Putamen (tissue), 1 donor: ENCODE measurements around the gene SDC1.

Experiments used
- DNase-seq: peaks from one replicate; pipeline ENCODE4 v3.0.0-alpha.2; 2016; ENCODE audit warnings: low spot score

The SDC1 gene

DNA sequence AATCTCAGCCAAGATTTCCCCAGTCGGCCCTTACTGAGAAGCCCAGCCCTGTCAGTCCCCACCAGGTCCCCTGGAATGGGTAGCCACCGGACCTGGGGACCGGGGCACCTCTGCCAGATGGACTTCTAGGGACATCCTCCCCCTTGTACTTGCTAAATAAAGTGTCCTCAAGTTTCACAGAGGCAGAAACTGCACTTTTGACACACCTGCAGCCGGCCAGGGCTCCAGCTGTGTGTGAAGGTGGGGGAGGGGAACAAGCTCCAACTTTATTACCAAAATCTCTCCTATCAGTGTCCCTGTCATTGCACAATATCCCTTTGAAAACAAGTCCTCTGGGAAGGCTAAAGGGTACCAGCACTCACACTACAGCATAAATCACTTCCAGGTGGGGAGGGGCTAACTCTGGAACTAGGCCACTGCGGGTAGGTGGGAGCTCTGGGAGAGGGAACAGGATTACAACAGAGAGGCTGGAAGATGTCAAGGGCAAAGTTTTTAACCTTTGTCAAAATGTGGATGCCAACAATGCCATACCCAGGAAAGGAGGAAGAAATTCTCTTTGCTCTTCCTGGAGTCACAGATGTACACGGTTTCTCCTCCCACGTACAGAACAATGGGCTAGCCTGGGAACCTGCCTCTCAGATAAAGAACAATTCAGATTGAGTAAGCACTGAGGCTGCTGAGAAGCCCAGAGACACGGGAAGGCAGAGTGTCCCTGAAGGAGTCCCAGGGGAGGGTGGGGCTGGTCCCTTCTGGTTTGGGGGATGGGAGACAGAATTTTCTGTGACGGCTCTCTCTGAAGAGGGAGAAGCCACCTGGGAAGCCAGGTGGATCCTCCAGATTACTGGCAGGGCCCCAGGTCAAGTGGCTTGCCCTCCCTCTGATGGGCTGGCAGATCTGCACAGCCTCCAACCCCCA lies 11.0 kb downstream of the SDC1 start:
- DNase-seq = no peak

GRCh38 chr2:20212871-20213503 lies 11.9 kb downstream of the SDC1 start:
- DNase-seq = no peak

- DNase-seq = no peak
Observed at GRCh38 chr2:20212459-20212870, 12.5 kb downstream of the SDC1 start.

DNA sequence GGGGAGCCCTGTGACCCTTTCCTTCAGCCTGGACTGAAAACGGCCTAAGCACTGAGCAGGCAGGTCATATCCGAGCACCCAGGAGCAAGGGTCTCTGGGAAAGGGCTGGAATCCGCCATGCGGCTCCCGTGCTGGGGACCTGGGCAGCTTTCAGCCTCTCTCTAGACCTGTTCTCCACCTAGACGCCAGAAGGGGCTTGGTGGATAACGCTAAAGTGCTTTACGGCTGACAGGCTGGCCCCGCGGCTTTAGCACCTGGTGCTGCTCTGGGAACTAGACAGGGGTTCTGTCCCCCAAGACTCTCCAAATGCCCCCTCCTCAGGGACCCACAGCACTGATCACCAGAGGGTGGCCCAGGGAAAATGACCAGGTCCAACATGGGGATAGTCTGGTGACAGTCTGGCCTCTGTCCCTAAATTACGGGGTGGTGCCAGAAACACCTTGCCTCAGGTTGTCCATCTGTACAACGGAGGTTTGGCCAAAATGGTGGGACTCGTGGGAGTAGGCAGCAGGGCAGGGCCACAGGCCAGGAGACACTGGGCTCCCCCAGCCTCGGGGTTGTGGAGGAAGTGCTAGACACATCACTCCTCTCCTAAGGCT lies 13.0 kb downstream of the SDC1 start:
- DNase-seq = no peak

DNA sequence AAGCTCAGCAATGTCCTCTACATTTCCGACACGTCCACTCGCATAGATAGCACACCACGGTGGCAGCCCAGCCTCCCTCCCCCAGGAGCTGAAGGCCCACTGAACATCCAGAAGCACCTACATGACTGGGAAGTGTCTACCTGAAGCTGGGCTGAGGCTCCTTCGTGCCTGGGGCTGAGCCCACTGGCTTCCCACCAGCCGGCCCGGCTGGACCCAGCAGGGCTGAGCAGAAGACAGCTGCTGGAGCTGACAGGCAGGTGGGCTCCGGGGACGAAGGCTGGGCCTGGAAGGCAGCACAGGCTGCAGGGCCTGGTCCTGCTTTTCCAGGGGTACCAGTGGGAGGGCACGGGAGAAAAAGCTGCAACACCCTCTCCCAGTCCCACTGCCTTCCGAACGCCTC lies 13.5 kb downstream of the SDC1 start:
- no peak for DNase-seq

DNA sequence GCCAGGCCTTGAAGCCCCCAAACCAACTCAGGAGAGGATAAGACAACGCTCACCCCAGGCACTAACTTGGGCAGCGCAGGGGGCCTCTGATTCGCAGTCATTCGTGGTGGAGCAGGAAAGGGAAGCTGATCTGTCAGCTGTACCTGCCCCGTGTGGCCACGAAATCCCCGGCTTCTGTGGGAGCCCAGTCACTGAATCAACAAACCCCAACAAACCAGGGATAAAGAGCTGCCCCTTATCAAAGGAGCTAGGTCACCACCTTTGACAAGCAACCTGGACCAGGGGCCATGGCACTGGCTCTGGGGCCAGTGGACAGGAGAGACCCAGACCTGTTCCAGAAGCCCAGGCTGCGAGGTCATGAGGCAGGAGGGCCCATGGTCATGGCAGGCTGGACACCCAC lies 14.5 kb downstream of the SDC1 start:
- no peak for DNase-seq

DNA sequence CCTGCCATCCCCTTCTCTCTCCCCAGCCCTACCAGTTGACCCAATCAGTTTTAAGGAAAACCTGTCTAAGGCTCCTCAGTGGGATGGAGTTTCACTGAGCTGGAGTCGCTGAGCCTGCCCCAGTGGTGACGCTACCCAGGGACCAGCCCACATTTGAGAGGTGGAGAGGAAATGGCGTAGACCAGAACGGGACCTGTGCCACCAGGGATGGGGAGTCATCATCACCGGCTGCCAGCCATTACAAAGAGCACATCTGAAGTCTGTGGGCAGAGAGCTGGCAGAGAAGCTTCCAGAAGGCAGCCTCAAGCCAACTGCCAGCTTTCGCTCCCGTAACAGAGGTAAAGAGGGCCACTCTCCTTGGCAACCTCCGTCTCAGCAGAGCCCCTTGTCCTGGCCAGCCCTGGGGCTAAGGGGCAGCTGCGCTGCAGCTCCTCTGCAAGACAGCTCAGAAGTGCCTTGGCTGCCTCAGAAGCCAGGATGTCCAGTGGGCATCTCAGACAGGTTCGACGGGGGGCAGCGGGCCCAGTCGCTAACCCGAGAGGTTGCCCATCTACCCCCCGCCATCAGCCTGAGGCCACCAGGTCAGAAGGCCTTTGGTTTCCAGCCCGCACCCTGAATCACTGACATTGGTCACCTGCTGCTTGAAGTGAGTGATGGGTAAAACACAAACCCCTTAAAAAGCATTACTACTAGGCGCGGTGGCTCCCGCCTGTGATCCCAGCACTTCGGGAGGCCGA lies 15.4 kb downstream of the SDC1 start:
- DNase-seq = no peak

- no peak for DNase-seq
Observed at GRCh38 chr2:20208476-20208859, 16.5 kb downstream of the SDC1 start.

DNA sequence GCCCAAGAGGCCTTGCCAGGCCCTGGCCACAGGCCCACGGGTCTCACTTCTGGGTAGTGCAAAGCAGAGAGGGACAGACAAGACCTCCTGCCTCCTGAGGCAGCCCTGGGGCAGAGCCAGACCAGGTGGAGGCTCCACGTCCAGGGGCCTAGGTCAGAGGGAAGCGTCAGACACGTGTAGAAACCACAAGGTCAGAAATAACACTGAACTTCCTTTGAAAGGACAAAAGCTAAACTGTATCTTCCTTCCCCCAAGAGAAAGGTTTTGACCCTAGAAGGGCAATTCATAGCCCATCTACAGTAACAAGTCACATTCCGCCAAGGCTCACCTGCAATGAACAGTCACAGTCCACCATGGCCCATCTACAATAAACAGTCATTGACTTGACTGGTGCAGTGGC lies 17.9 kb downstream of the SDC1 start:
- DNase-seq = no peak

DNA sequence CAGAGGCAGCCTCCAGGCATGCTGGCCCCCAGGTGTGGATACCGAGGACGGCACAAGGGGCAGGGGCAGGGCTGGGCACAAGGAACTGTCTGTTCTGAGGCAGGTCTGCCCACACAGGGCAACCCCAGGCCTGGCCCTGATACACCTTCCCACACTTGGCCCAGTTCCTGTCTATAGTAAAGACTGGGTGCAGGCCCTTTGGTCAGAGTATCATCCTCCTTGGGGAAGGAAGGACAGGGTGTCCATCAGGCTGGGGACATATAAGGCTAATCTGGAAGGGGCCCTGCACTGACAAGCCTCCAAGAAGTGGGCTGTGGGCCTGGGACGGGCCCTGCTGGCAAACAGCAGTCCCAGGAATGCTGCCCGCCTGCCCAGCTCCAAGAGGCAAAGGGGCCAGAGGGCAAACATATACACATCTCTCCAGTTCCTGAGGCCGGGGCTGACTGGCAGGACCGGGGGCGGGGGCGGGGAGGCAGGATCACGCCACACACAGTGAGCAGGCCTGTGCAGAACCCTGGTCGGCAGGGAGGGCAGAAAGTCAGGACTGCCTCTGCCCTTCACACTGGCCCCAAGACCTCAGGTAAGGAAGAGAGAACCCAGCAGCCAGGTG lies 18.9 kb downstream of the SDC1 start:
- DNase-seq = no peak

- no peak for DNase-seq
Observed at GRCh38 chr2:20205069-20205468, 19.9 kb downstream of the SDC1 start.

GRCh38 chr2:20203521-20204225 lies 21.3 kb downstream of the SDC1 start:
- DNase-seq = no peak

- no peak for DNase-seq
Observed at GRCh38 chr2:20203072-20203471, 21.9 kb downstream of the SDC1 start.

DNA sequence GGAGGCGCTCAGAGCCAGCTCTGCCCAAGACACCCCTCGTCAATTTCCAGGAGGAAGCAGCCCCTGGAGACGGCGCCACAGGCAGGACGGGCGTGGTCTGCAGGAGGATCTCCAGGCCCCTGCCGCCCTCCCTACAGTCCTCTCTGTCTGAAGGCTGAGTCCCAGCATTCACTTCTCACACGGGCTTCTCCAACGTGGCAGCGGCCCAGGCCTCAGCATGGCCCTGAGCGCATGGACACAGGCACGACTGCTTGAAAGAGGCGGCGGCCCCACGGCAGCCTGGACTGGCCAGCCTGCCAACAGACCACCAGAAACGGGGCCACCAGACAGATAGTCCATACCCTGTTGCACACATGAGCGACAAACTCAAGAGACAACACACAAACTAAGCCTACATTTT lies 23.3 kb downstream of the SDC1 start:
- DNase-seq = no peak

DNA sequence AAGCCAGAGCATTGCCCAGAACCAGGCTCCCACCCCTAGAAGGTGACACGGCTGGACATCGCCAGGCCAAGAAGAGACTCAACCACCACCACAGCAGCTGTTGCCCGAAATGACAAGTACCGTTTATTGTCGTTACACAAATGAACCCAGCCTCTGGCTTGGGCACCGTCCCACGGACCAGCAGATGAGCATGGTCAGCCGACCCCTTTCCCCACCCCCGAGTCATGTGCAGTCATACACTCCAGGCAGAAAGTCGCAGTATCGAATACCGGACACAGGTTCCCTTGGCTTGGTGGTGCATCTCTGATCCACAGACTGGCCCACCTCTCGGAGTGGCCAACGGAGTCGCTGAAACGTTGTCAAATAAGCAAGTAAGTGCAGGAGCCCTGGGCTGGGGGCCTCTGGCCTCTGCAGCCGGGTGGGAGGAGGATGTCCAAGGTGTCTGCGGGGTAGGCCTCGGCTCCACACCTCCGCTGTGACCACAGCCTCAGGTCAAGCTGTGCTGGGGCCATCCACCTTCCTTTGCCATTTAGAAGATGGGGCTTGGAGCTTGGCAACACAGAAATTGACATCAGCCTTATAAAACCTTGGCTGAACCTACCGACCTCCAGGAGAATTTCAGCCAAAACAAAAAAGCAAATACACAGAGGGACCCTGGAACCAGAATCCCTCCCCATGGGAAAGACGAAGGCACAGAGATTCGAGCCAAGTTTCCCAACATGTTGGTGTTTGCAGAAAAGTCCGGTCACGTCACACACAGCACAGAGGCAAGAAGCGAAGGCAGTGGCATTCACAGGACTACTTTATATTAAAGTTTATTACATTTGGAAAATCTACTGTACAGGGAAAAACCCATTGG lies 24.0 kb downstream of the SDC1 start:
- no peak for DNase-seq

DNA sequence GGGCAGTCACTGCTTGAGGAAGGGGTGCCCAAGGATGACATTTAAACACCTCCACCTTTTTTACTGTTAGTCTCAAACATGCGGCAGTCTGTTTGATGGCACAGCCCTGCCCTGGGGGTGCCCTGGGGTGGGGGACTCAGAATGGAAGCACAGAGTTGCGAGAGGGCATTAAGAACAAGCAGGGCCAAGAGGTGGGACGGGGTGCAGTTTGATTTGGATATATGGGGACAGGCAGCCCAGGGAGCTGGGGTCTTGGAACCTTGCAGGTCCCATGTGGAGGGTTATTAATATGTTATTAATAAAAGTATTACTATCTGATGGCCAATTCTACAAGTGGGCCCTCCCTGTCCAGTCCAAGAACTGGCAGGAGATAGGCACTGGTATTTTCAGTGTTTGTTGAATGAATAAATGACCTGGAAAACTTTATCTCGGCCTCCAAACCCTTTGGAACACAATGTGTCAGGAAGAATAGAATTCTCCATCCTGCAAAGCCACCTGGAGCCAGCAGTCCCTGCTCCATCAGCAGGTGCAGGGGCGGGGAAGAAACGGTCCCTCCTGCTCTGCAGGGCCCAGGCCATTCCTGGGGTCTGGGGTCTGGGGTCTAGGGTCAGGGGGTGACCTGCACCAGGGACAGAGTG lies 25.2 kb downstream of the SDC1 start:
- DNase-seq = no peak

- no peak for DNase-seq
Observed at GRCh38 chr2:20198796-20199632, 25.9 kb downstream of the SDC1 start.

- DNase-seq = no peak
Observed at GRCh38 chr2:20198001-20198400, 26.9 kb downstream of the SDC1 start.

DNA sequence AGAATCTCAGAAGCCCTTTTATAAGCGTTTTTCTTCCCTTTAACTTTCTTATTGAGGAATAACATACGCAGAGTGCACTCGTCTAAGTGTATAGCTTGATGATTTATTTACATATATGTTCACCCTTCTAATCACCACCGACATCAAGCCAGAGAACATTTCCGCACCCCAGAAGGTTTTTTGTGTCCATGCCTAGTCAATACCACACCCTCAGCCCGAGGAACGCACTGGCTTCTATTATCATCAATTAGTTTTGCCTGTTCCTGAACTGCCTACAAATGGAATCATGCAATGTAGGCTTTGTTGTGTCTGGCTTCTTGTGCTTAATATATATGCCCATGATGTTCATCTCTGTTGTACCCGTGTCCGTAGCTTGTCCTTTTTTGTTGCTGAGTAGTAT lies 27.7 kb downstream of the SDC1 start:
- DNase-seq = no peak
